Neural progenitor cell (in vitro differentiated cells): ENCODE data around the gene VRTN. TPM values are rescaled to one million over a fixed set of nuclear protein-coding genes. Genes with fewer than 3 reads are reported as not detected.

Experiments
- DNase-seq: peaks from one replicate; pipeline ENCODE4 v3.0.0-alpha.2; 2016; ENCODE audit warnings: low spot score
- H2AFZ ChIP-seq: fragments of 200-600 bp; sonication (generic); replicated peaks from 2 replicates; pipeline ENCODE4 v1.6.1; 2016; ENCODE audit warnings: antibody characterized with exemption
- H3F3A ChIP-seq: fragments of 200-600 bp; sonication (generic); 2 replicates; pipeline ENCODE4 v1.6.1; 2016; ENCODE audit warnings: antibody characterized with exemption, low read depth
- H3K27ac ChIP-seq: fragments of 200-600 bp; sonication (generic); 2 replicates; pipeline ENCODE4 v1.5.1; 2016; ENCODE audit warnings: mild to moderate bottlenecking
- H3K27me3 ChIP-seq: fragments of 200-600 bp; sonication (generic); 2 replicates; pipeline ENCODE4 v1.6.1; 2016; ENCODE audit warnings: mild to moderate bottlenecking, moderate library complexity
- H3K36me3 ChIP-seq: fragments of 200-600 bp; sonication (generic); 2 replicates; pipeline ENCODE4 v1.5.1; 2016
- H3K4me1 ChIP-seq: fragments of 200-600 bp; sonication (generic); 2 replicates; pipeline ENCODE4 v1.6.1; 2016; ENCODE audit warnings: mixed run types
- H3K4me2 ChIP-seq: fragments of 200-600 bp; sonication (generic); 2 replicates; pipeline ENCODE4 v1.6.1; 2016
- H3K4me3 ChIP-seq: fragments of 200-600 bp; sonication (generic); 2 replicates; pipeline ENCODE4 v1.5.1; 2016
- H3K79me2 ChIP-seq: fragments of 200-600 bp; sonication (generic); 2 replicates; pipeline ENCODE4 v1.6.1; 2016; ENCODE audit warnings: low read depth
- H3K9ac ChIP-seq: fragments of 200-600 bp; sonication (generic); 2 replicates; pipeline ENCODE4 v1.6.1; 2016
- H3K9me3 ChIP-seq: fragments of 200-600 bp; sonication (generic); 2 replicates; pipeline ENCODE4 v1.5.1; 2016; ENCODE audit warnings: low read depth
- H4K20me1 ChIP-seq: fragments of 200-600 bp; sonication (generic); 2 replicates; pipeline ENCODE4 v1.6.1; 2016; ENCODE audit warnings: low read depth
- H3K27ac Mint-ChIP-seq: 3 replicates; pipeline ENCODE4 v1.8.0; 2021; ENCODE audit warnings: mixed read lengths
- H3K27me3 Mint-ChIP-seq: 2 replicates; pipeline ENCODE4 v1.8.0; 2022; ENCODE audit warnings: low read depth, mild to moderate bottlenecking, inconsistent platforms, moderate library complexity, mixed read lengths; ENCODE audit not compliant: insufficient read depth
- H3K36me3 Mint-ChIP-seq: 3 replicates; pipeline ENCODE4 v1.8.0; 2021; ENCODE audit warnings: mixed read lengths
- H3K4me1 Mint-ChIP-seq: 3 replicates; pipeline ENCODE4 v1.8.0; 2021; ENCODE audit warnings: mixed read lengths
- H3K4me3 Mint-ChIP-seq: 3 replicates; pipeline ENCODE4 v1.8.0; 2021; ENCODE audit warnings: mild to moderate bottlenecking, moderate library complexity, mixed read lengths
- H3K9me3 Mint-ChIP-seq: 3 replicates; pipeline ENCODE4 v1.8.0; 2020; ENCODE audit warnings: mixed read lengths
- EZH2 ChIP-seq: fragments of 200-600 bp; sonication (generic); IDR thresholded peaks from 2 replicates; pipeline ENCODE4 v1.6.1; 2017; ENCODE audit warnings: antibody characterized with exemption, mild to moderate bottlenecking, moderate library complexity
- EZH2phosphoT487 ChIP-seq: fragments of 200-600 bp; sonication (generic); IDR thresholded peaks from 2 replicates; pipeline ENCODE4 v1.6.1; 2017; ENCODE audit warnings: antibody characterized with exemption
- total RNA-seq: library from RNA; depleted of rRNA; stranded (reverse); fragments of >200 nt; gene quantifications from 2 replicates; pipeline ENCODE4 v1.2.3, GENCODE V29; 2015; ENCODE audit warnings: low replicate concordance
- TF ChIP-seq, protein P1 (sequence below): fragments of 200-600 bp; sonication (generic); IDR thresholded peaks from 2 replicates; pipeline ENCODE4 v1.5.1; 2017; ENCODE audit warnings: antibody characterized with exemption, mild to moderate bottlenecking

The VRTN gene, protein sequence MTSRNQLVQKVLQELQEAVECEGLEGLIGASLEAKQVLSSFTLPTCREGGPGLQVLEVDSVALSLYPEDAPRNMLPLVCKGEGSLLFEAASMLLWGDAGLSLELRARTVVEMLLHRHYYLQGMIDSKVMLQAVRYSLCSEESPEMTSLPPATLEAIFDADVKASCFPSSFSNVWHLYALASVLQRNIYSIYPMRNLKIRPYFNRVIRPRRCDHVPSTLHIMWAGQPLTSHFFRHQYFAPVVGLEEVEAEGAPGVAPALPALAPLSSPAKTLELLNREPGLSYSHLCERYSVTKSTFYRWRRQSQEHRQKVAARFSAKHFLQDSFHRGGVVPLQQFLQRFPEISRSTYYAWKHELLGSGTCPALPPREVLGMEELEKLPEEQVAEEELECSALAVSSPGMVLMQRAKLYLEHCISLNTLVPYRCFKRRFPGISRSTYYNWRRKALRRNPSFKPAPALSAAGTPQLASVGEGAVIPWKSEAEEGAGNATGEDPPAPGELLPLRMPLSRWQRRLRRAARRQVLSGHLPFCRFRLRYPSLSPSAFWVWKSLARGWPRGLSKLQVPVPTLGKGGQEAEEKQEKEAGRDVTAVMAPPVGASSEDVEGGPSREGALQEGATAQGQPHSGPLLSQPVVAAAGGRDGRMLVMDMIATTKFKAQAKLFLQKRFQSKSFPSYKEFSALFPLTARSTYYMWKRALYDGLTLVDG
- total RNA-seq, result 7.9 and 18.6 TPM in 2 replicates

- peak within 1 kb of the TSS; percentile 22 for H3K27ac ChIP-seq
- H3K4me1 Mint-ChIP-seq, result peaks cover 11% of the 10 kb centered on the region
- H3K27me3 ChIP-seq, result no peaks in the 10 kb centered on the region
- H4K20me1 ChIP-seq, result no peaks in the 10 kb centered on the region
- no peaks in the 10 kb centered on the region for H3K9me3 Mint-ChIP-seq
- H3K4me3 Mint-ChIP-seq, result no peak within 1 kb of the TSS
- H3K4me1 ChIP-seq, result peaks cover 50% of the 10 kb centered on the region
- no peak within 1 kb of the TSS for H3K9ac ChIP-seq
- peak within 1 kb of the TSS; percentile 87 for H3K27ac Mint-ChIP-seq
- no peak for DNase-seq
- H3K4me3 ChIP-seq, result peak within 1 kb of the TSS; percentile 43
- peaks cover 55% of the 10 kb centered on the region for H3K79me2 ChIP-seq
- no peaks in the 10 kb centered on the region for H3K36me3 ChIP-seq
- TF ChIP-seq, protein P1, sequence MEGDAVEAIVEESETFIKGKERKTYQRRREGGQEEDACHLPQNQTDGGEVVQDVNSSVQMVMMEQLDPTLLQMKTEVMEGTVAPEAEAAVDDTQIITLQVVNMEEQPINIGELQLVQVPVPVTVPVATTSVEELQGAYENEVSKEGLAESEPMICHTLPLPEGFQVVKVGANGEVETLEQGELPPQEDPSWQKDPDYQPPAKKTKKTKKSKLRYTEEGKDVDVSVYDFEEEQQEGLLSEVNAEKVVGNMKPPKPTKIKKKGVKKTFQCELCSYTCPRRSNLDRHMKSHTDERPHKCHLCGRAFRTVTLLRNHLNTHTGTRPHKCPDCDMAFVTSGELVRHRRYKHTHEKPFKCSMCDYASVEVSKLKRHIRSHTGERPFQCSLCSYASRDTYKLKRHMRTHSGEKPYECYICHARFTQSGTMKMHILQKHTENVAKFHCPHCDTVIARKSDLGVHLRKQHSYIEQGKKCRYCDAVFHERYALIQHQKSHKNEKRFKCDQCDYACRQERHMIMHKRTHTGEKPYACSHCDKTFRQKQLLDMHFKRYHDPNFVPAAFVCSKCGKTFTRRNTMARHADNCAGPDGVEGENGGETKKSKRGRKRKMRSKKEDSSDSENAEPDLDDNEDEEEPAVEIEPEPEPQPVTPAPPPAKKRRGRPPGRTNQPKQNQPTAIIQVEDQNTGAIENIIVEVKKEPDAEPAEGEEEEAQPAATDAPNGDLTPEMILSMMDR, result no peak
- TF ChIP-seq EZH2phosphoT487 (no peak), EZH2 (no peak)
- peaks cover 2% of the 10 kb centered on the region for H3K27me3 Mint-ChIP-seq
- H3K36me3 Mint-ChIP-seq, result no peaks in the 10 kb centered on the region
- no peaks in the 10 kb centered on the region for H3K9me3 ChIP-seq
- peaks cover 43% of the 10 kb centered on the region for H3F3A ChIP-seq
- peak within 1 kb of the TSS; percentile 71 for H2AFZ ChIP-seq
- peak within 1 kb of the TSS; percentile 75 for H3K4me2 ChIP-seq
Measured at GRCh38 chr14:74348241-74348734, at the start of gene VRTN. Gene VRTN (plus strand): TSS chr14:74348471. CDS start chr14:74356784, 8,313 bp downstream.

DNA sequence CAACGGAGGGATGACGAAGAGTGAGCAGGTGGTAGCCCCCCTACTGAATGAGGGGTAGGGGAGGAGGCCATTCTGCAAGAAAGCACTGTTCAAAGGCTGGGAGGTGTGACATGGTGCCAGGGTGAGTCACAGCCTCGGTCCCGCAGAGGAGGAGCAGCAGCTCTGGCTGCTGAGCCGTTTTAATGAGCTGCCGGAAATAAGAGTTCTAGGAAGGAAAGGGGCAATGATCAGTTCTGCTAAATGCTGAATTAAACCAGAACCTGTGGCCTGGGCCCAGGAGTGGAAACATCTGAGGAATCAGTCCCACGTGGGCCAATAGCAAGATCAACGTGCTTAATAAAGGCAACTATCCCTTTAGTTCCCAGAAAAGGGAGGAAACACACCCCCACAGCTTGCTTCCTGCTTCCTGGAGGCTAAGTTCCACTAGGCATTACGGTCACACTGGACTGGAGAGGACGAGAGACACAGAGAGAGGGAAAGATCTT is 49.2 kb upstream of the VRTN start:
- Mint-ChIP-seq H3K4me1 (peaks cover 21% of the 10 kb centered on the region), H3K9me3 (no peaks in the 10 kb centered on the region), H3K27me3 (peaks cover 2% of the 10 kb centered on the region), H3K4me3 (peak overlapping the region; percentile 52), H3K36me3 (peaks cover 18% of the 10 kb centered on the region), H3K27ac (peak overlapping the region; percentile 28)
- Histone ChIP-seq H3K27me3 (no peaks in the 10 kb centered on the region), H2AFZ (no peak overlapping the region), H3K27ac (peak overlapping the region; percentile 7), H3K9ac (no peak overlapping the region), H3K4me2 (no peak overlapping the region), H3K4me3 (no peak overlapping the region), H4K20me1 (peaks cover 72% of the 10 kb centered on the region), H3K9me3 (no peaks in the 10 kb centered on the region), H3K79me2 (peaks cover 64% of the 10 kb centered on the region), H3K4me1 (peaks cover 18% of the 10 kb centered on the region), H3K36me3 (no peaks in the 10 kb centered on the region), H3F3A (peaks cover 26% of the 10 kb centered on the region)
- TF ChIP-seq EZH2, result no peak
- TF ChIP-seq, protein P1, result no peak
- no peak for TF ChIP-seq EZH2phosphoT487
- no peak for DNase-seq

- Mint-ChIP-seq H3K27ac (peak overlapping the region; percentile 90), H3K4me1 (peaks cover 20% of the 10 kb centered on the region), H3K36me3 (peaks cover 11% of the 10 kb centered on the region), H3K9me3 (no peaks in the 10 kb centered on the region), H3K27me3 (peaks cover 2% of the 10 kb centered on the region), H3K4me3 (peak overlapping the region; percentile 97)
- no peak for TF ChIP-seq EZH2phosphoT487
- TF ChIP-seq, protein P1, result no peak
- no peak for TF ChIP-seq EZH2
- Histone ChIP-seq H3K4me2 (peak overlapping the region; percentile 85), H3K27me3 (no peaks in the 10 kb centered on the region), H3K9ac (peak overlapping the region; percentile 68), H2AFZ (no peak overlapping the region), H3K27ac (no peak overlapping the region), H3K4me1 (peaks cover 18% of the 10 kb centered on the region), H3F3A (peaks cover 17% of the 10 kb centered on the region), H3K9me3 (no peaks in the 10 kb centered on the region), H3K4me3 (peak overlapping the region; percentile 75), H3K79me2 (peaks cover 59% of the 10 kb centered on the region), H3K36me3 (no peaks in the 10 kb centered on the region), H4K20me1 (peaks cover 47% of the 10 kb centered on the region)
- no peak for DNase-seq
Measured at GRCh38 chr14:74301594-74302151, 46.6 kb upstream of the VRTN start.
